HEK293 (cell line): ENCODE data around the gene MEFV.

Experiments used
- CTCF ChIA-PET: fragments of 350-600 bp; formaldehyde crosslinking; extraction: SDS; loops from one replicate; lab custom pipeline; 2021; ENCODE audit warnings: antibody characterized with exemption; lab: Yijun Ruan, JAX
- POLR2A ChIA-PET: fragments of 300-600 bp; formaldehyde crosslinking; extraction: SDS; loops from one replicate; lab custom pipeline; 2020; ENCODE audit warnings: antibody characterized with exemption, inconsistent platforms; lab: Yijun Ruan, JAX
- H3K27ac ChIP-seq: fragments of 200-500 bp; sonication (Bioruptor generic); 2 replicates; pipeline ENCODE4 v1.5.1; 2014; ENCODE audit warnings: low read depth, low read length, control low read depth, inconsistent platforms; ENCODE audit errors: extremely low read depth
- H3K36me3 ChIP-seq, 2 experiments: fragments of 200-500 bp in 1 of 2; sonication (Bioruptor generic) in 1 of 2; 1 replicate in 1 of 2; 2 replicates in 1 of 2; pipeline ENCODE4 v1.5.1; 2014 to 2017; ENCODE audit warnings: inconsistent platforms in 2 of 2, low read length in 2 of 2; ENCODE audit not compliant: control insufficient read depth in 2 of 2, insufficient read depth in 1 of 2
- H3K4me1 ChIP-seq: fragments of 200-500 bp; sonication (Bioruptor generic); 2 replicates; pipeline ENCODE4 v1.5.1; 2014; ENCODE audit warnings: mild to moderate bottlenecking, low read length, inconsistent platforms; ENCODE audit not compliant: control insufficient read depth, insufficient read depth
- H3K4me3 ChIP-seq: 2 replicates; pipeline ENCODE4 v1.5.1; 2011; ENCODE audit warnings: low read depth, mild to moderate bottlenecking, control low read depth, low read length, moderate library complexity
- H3K9me3 ChIP-seq: fragments of 200-500 bp; sonication (Bioruptor generic); 2 replicates; pipeline ENCODE4 v1.5.1; 2014; ENCODE audit warnings: low read depth, low read length, inconsistent platforms; ENCODE audit not compliant: control insufficient read depth, insufficient read depth
- KLF1 ChIP-seq: fragments of 450-650 bp; formaldehyde crosslinking; IDR thresholded peaks from 2 replicates; pipeline ENCODE4 v1.5.1; 2016; ENCODE audit warnings: missing biosample characterization, missing genetic modification characterization
- RBAK ChIP-seq: fragments of 450-650 bp; formaldehyde crosslinking; IDR thresholded peaks from 2 replicates; pipeline ENCODE4 v1.5.1; 2016; ENCODE audit warnings: missing biosample characterization, missing genetic modification characterization
- SP2 ChIP-seq: fragments of 450-650 bp; formaldehyde crosslinking; IDR thresholded peaks from 2 replicates; pipeline ENCODE4 v1.5.1; 2016; ENCODE audit warnings: missing biosample characterization, missing genetic modification characterization
- ZBTB8A ChIP-seq: fragments of 450-650 bp; formaldehyde crosslinking; IDR thresholded peaks from 2 replicates; pipeline ENCODE4 v1.5.1; 2016; ENCODE audit warnings: missing biosample characterization, missing genetic modification characterization
- ZFP37 ChIP-seq: fragments of 450-650 bp; formaldehyde crosslinking; IDR thresholded peaks from 2 replicates; pipeline ENCODE4 v1.5.1; 2016; ENCODE audit warnings: missing biosample characterization, missing genetic modification characterization
- ZFP41 ChIP-seq: fragments of 450-650 bp; formaldehyde crosslinking; IDR thresholded peaks from 2 replicates; pipeline ENCODE4 v1.5.1; 2016; ENCODE audit warnings: missing biosample characterization, missing genetic modification characterization, borderline replicate concordance
- ZNF114 ChIP-seq: fragments of 450-650 bp; formaldehyde crosslinking; IDR thresholded peaks from 2 replicates; pipeline ENCODE4 v1.5.0; 2017; ENCODE audit warnings: missing biosample characterization, missing genetic modification characterization
- ZNF23 ChIP-seq: fragments of 450-650 bp; formaldehyde crosslinking; IDR thresholded peaks from 2 replicates; pipeline ENCODE4 v1.5.1; 2016; ENCODE audit warnings: missing biosample characterization, missing genetic modification characterization, borderline replicate concordance
- ZNF239 ChIP-seq: fragments of 450-650 bp; formaldehyde crosslinking; IDR thresholded peaks from 2 replicates; pipeline ENCODE4 v1.5.1; 2016; ENCODE audit warnings: missing biosample characterization, missing genetic modification characterization
- ZNF335 ChIP-seq: fragments of 450-650 bp; formaldehyde crosslinking; conservative IDR thresholded peaks from 2 replicates; pipeline ENCODE4 v1.5.1; 2016; ENCODE audit warnings: missing biosample characterization, missing genetic modification characterization
- ZNF404 ChIP-seq: fragments of 450-650 bp; formaldehyde crosslinking; IDR thresholded peaks from 2 replicates; pipeline ENCODE4 v1.5.1; 2017; ENCODE audit warnings: missing biosample characterization, missing genetic modification characterization
- ZNF510 ChIP-seq: fragments of 450-650 bp; formaldehyde crosslinking; IDR thresholded peaks from 2 replicates; pipeline ENCODE4 v1.5.1; 2018; ENCODE audit warnings: mild to moderate bottlenecking, missing genetic modification characterization, missing biosample characterization; ENCODE audit not compliant: insufficient replicate concordance
- ZNF529 ChIP-seq: fragments of 450-650 bp; formaldehyde crosslinking; IDR thresholded peaks from 2 replicates; pipeline ENCODE4 v1.5.1; 2017; ENCODE audit warnings: missing genetic modification characterization, missing biosample characterization; ENCODE audit not compliant: insufficient replicate concordance
- ZNF610 ChIP-seq: fragments of 450-650 bp; formaldehyde crosslinking; IDR thresholded peaks from 2 replicates; pipeline ENCODE4 v1.5.1; 2016; ENCODE audit warnings: missing biosample characterization, missing genetic modification characterization, borderline replicate concordance
- ZSCAN16 ChIP-seq: fragments of 450-650 bp; formaldehyde crosslinking; IDR thresholded peaks from 2 replicates; pipeline ENCODE4 v1.5.1; 2016; ENCODE audit warnings: missing biosample characterization, missing genetic modification characterization
- ZSCAN23 ChIP-seq: fragments of 450-650 bp; formaldehyde crosslinking; IDR thresholded peaks from 2 replicates; pipeline ENCODE4 v1.5.1; 2016; ENCODE audit warnings: missing biosample characterization, missing genetic modification characterization
- TF ChIP-seq, protein P1 (sequence below): fragments of 450-650 bp; formaldehyde crosslinking; IDR thresholded peaks from 2 replicates; pipeline ENCODE4 v1.5.1; 2016; ENCODE audit warnings: missing biosample characterization, missing genetic modification characterization
- TF ChIP-seq, protein P2 (sequence below): fragments of 450-650 bp; formaldehyde crosslinking; IDR thresholded peaks from 2 replicates; pipeline ENCODE4 v1.5.1; 2017; ENCODE audit warnings: missing biosample characterization, missing genetic modification characterization
- TF ChIP-seq, protein P3 (sequence below): fragments of 450-650 bp; formaldehyde crosslinking; IDR thresholded peaks from 2 replicates; pipeline ENCODE4 v1.5.1; 2016; ENCODE audit warnings: missing biosample characterization, missing genetic modification characterization, borderline replicate concordance
- TF ChIP-seq, protein P4 (sequence below): fragments of 450-650 bp; formaldehyde crosslinking; IDR thresholded peaks from 2 replicates; pipeline ENCODE4 v1.5.1; 2016; ENCODE audit warnings: missing biosample characterization, missing genetic modification characterization
- TF ChIP-seq, protein P5 (sequence below): fragments of 450-650 bp; formaldehyde crosslinking; IDR thresholded peaks from 2 replicates; pipeline ENCODE4 v1.5.1; 2016; ENCODE audit warnings: missing biosample characterization, missing genetic modification characterization, low read depth

The MEFV gene

DNA sequence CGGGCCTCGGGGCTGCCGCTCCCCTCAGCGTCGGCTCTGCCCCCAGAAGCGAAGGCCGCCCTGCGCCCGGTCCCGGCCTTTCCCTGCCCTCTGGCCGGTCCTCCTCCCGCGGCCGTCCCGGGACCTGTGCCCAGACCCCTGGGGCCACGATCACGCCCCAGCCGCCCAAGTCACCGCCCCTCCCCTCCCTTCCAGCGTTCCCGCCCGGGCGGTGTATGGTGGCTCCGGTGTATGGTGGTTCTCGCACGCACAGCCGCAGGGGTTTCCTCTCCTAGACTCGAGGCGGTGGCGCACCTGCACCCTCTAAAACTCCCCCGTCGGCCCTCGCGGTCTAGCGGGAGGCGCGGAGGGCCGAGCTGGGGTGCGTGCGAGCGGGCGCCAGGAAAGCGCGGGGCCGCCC lies 38.8 kb upstream of the MEFV start:
- no peak overlapping the region for H3K4me3 ChIP-seq
- H3K9me3 ChIP-seq, result no peaks in the 10 kb centered on the region; the same call in 1 of the 2 replicates
- H3K27ac ChIP-seq, result no peak overlapping the region
- no peaks in the 10 kb centered on the region for H3K4me1 ChIP-seq
- TF ChIP-seq ZNF239 (tag by site-specific recombination), result no peak
- TF ChIP-seq, protein P1, sequence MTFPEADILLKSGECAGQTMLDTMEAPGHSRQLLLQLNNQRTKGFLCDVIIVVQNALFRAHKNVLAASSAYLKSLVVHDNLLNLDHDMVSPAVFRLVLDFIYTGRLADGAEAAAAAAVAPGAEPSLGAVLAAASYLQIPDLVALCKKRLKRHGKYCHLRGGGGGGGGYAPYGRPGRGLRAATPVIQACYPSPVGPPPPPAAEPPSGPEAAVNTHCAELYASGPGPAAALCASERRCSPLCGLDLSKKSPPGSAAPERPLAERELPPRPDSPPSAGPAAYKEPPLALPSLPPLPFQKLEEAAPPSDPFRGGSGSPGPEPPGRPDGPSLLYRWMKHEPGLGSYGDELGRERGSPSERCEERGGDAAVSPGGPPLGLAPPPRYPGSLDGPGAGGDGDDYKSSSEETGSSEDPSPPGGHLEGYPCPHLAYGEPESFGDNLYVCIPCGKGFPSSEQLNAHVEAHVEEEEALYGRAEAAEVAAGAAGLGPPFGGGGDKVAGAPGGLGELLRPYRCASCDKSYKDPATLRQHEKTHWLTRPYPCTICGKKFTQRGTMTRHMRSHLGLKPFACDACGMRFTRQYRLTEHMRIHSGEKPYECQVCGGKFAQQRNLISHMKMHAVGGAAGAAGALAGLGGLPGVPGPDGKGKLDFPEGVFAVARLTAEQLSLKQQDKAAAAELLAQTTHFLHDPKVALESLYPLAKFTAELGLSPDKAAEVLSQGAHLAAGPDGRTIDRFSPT (tag by site-specific recombination), result no peak
- TF ChIP-seq, protein P2, sequence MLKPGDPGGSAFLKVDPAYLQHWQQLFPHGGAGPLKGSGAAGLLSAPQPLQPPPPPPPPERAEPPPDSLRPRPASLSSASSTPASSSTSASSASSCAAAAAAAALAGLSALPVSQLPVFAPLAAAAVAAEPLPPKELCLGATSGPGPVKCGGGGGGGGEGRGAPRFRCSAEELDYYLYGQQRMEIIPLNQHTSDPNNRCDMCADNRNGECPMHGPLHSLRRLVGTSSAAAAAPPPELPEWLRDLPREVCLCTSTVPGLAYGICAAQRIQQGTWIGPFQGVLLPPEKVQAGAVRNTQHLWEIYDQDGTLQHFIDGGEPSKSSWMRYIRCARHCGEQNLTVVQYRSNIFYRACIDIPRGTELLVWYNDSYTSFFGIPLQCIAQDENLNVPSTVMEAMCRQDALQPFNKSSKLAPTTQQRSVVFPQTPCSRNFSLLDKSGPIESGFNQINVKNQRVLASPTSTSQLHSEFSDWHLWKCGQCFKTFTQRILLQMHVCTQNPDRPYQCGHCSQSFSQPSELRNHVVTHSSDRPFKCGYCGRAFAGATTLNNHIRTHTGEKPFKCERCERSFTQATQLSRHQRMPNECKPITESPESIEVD (tag by site-specific recombination), result no peak
- TF ChIP-seq ZSCAN16, result no peak
- TF ChIP-seq ZNF114 (tag by site-specific recombination), result no peak
- TF ChIP-seq, protein P3, sequence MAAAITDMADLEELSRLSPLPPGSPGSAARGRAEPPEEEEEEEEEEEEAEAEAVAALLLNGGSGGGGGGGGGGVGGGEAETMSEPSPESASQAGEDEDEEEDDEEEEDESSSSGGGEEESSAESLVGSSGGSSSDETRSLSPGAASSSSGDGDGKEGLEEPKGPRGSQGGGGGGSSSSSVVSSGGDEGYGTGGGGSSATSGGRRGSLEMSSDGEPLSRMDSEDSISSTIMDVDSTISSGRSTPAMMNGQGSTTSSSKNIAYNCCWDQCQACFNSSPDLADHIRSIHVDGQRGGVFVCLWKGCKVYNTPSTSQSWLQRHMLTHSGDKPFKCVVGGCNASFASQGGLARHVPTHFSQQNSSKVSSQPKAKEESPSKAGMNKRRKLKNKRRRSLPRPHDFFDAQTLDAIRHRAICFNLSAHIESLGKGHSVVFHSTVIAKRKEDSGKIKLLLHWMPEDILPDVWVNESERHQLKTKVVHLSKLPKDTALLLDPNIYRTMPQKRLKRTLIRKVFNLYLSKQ (tag by site-specific recombination), result no peak
- TF ChIP-seq ZBTB8A (tag by site-specific recombination), result no peak
- TF ChIP-seq RBAK (tag by site-specific recombination), result no peak
- no peak for TF ChIP-seq ZFP41 (tag by site-specific recombination)
- TF ChIP-seq ZNF610, result no peak
- no peak for TF ChIP-seq KLF1
- TF ChIP-seq ZNF335, result no peak
- no peak for TF ChIP-seq SP2 (tag by site-specific recombination)
- TF ChIP-seq ZFP37 (tag by site-specific recombination), result no peak
- TF ChIP-seq, protein P4, sequence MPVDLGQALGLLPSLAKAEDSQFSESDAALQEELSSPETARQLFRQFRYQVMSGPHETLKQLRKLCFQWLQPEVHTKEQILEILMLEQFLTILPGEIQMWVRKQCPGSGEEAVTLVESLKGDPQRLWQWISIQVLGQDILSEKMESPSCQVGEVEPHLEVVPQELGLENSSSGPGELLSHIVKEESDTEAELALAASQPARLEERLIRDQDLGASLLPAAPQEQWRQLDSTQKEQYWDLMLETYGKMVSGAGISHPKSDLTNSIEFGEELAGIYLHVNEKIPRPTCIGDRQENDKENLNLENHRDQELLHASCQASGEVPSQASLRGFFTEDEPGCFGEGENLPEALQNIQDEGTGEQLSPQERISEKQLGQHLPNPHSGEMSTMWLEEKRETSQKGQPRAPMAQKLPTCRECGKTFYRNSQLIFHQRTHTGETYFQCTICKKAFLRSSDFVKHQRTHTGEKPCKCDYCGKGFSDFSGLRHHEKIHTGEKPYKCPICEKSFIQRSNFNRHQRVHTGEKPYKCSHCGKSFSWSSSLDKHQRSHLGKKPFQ (tag by site-specific recombination), result no peak
- TF ChIP-seq ZNF404 (tag by site-specific recombination), result no peak
- TF ChIP-seq ZNF23 (tag by site-specific recombination), result no peak
- no peak for TF ChIP-seq ZNF510 (tag by site-specific recombination)
- no peak for TF ChIP-seq ZSCAN23 (tag by site-specific recombination)
- ChIA-PET CTCF (no interaction called here), POLR2A (no interaction called here)
- H3K36me3 ChIP-seq, result peaks cover 3 to 54% of the 10 kb centered on the region in 2 experiments; a peak in 1 of 3 replicates

DNA sequence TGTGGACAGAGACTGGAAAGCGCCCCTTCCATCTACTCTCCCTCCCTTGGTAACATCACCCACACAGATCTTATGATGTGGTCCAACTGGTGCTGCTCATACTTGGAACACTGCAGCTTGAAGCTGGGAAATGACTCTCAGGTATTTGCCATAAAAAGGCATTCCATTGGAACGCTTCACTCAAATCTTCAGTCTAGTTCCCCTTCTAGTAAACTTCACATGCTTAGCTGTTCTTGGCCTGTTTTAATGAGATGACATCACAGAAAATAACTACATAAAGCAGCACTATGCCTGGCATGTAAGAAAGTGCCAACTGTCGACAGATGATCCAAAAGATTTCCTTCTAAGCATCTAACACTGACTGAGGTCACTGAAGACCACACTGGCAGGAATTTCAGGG lies 36.2 kb upstream of the MEFV start:
- H3K9me3 ChIP-seq, result no peaks in the 10 kb centered on the region; the same call in 1 of the 2 replicates
- peaks cover 3 to 72% of the 10 kb centered on the region in 2 experiments; a peak in 2 of 3 replicates for H3K36me3 ChIP-seq
- no peak overlapping the region for H3K27ac ChIP-seq
- no peaks in the 10 kb centered on the region for H3K4me1 ChIP-seq
- ChIA-PET CTCF (no interaction called here), POLR2A (interaction anchor here (0.7 kb wide), 1 partner anchor 10 kb away, joined by 3 read pairs; no protein-coding TSS in a partner anchor)
- TF ChIP-seq, protein P5, sequence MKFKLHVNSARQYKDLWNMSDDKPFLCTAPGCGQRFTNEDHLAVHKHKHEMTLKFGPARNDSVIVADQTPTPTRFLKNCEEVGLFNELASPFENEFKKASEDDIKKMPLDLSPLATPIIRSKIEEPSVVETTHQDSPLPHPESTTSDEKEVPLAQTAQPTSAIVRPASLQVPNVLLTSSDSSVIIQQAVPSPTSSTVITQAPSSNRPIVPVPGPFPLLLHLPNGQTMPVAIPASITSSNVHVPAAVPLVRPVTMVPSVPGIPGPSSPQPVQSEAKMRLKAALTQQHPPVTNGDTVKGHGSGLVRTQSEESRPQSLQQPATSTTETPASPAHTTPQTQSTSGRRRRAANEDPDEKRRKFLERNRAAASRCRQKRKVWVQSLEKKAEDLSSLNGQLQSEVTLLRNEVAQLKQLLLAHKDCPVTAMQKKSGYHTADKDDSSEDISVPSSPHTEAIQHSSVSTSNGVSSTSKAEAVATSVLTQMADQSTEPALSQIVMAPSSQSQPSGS (tag by site-specific recombination), result peak; percentile 44; the same call in 1 of the 2 replicates
- TF ChIP-seq ZNF529 (tag by site-specific recombination) (no peak), ZNF335 (no peak)
- H3K4me3 ChIP-seq, result no peak overlapping the region
